GM23338 (cell line): ENCODE results near the gene TMEM190. TPM values are rescaled to one million over a fixed set of nuclear protein-coding genes. Genes with fewer than 3 reads are reported as not detected.
A peak's percentile ranks its signal among the peaks of the same experiment; 100 is the strongest.

ENCODE experiments used
- ATAC-seq: fragments of 200-7000 bp; cut with Tn5 transposase; 3 replicates; pipeline ENCODE4 v1.9.1; 2020
- DNase-seq: peaks from one replicate; pipeline ENCODE4 v3.0.0-alpha.2; 2015; ENCODE audit warnings: low spot score
- H2AFZ ChIP-seq: fragments of 200-600 bp; sonication (generic); 2 replicates; pipeline ENCODE4 v1.8.0; 2016; ENCODE audit warnings: antibody characterized with exemption, mild to moderate bottlenecking, moderate library complexity
- H3F3A ChIP-seq: fragments of 200-600 bp; sonication (generic); replicated peaks from 2 replicates; pipeline ENCODE4 v1.8.0; 2017; ENCODE audit warnings: antibody characterized with exemption, mixed run types, low read depth
- H3K27ac ChIP-seq: fragments of 200-600 bp; sonication (generic); 2 replicates; pipeline ENCODE4 v1.6.1; 2016; ENCODE audit warnings: low read depth
- H3K27me3 ChIP-seq: fragments of 200-600 bp; sonication (generic); 2 replicates; pipeline ENCODE4 v1.8.0; 2016; ENCODE audit warnings: mild to moderate bottlenecking, mixed run types, moderate library complexity; ENCODE audit not compliant: insufficient read depth
- H3K36me3 ChIP-seq: fragments of 200-600 bp; sonication (generic); 2 replicates; pipeline ENCODE4 v1.8.0; 2016; ENCODE audit warnings: mild to moderate bottlenecking; ENCODE audit not compliant: insufficient read depth
- H3K4me1 ChIP-seq: fragments of 200-600 bp; sonication (generic); 2 replicates; pipeline ENCODE4 v1.8.0; 2016; ENCODE audit warnings: mild to moderate bottlenecking, moderate library complexity; ENCODE audit not compliant: insufficient read depth
- H3K4me2 ChIP-seq: fragments of 200-600 bp; sonication (generic); 2 replicates; pipeline ENCODE4 v1.7.1; 2017; ENCODE audit warnings: mixed run types
- H3K4me3 ChIP-seq: fragments of 200-600 bp; sonication (generic); 2 replicates; pipeline ENCODE4 v1.6.1; 2016; ENCODE audit warnings: mixed run types
- H3K79me2 ChIP-seq: fragments of 200-600 bp; sonication (generic); replicated peaks from 2 replicates; pipeline ENCODE4 v1.8.0; 2017; ENCODE audit warnings: mild to moderate bottlenecking; ENCODE audit not compliant: insufficient read depth
- H3K9me2 ChIP-seq: fragments of 200-600 bp; sonication (generic); 2 replicates; pipeline ENCODE4 v1.8.0; 2017; ENCODE audit not compliant: insufficient read depth
- H4K20me1 ChIP-seq: fragments of 200-600 bp; sonication (generic); replicated peaks from 2 replicates; pipeline ENCODE4 v1.8.0; 2017; ENCODE audit warnings: mild to moderate bottlenecking; ENCODE audit not compliant: insufficient read depth
- H3K27ac Mint-ChIP-seq: 2 replicates; pipeline ENCODE4 v1.8.0; 2020; ENCODE audit warnings: inconsistent platforms, mild to moderate bottlenecking, moderate library complexity, mixed read lengths
- H3K27me3 Mint-ChIP-seq: 3 replicates; pipeline ENCODE4 v1.8.0; 2022; ENCODE audit warnings: low read depth, mild to moderate bottlenecking, moderate library complexity, mixed read lengths, inconsistent platforms; ENCODE audit not compliant: insufficient read depth, poor library complexity
- H3K36me3 Mint-ChIP-seq: 3 replicates; pipeline ENCODE4 v1.8.0; 2021; ENCODE audit warnings: low read depth, mild to moderate bottlenecking, inconsistent platforms, moderate library complexity, mixed read lengths
- H3K4me1 Mint-ChIP-seq: 3 replicates; pipeline ENCODE4 v1.8.0; 2020; ENCODE audit warnings: mild to moderate bottlenecking, inconsistent platforms, mixed read lengths
- H3K4me3 Mint-ChIP-seq: 3 replicates; pipeline ENCODE4 v1.8.0; 2021; ENCODE audit warnings: moderate library complexity, mild to moderate bottlenecking, inconsistent platforms, mixed read lengths
- H3K9me3 Mint-ChIP-seq: 3 replicates; pipeline ENCODE4 v1.8.0; 2020; ENCODE audit warnings: moderate library complexity, mild to moderate bottlenecking, inconsistent platforms, mixed read lengths
- CREB1 ChIP-seq: fragments of 250-450 bp; sonication (Bioruptor Pico); IDR thresholded peaks from 2 replicates; pipeline ENCODE4 v1.5.0; 2020; ENCODE audit warnings: low read depth, mild to moderate bottlenecking, moderate library complexity
- CTCF ChIP-seq, 2 experiments: fragments of 200-600 bp in 1 of 2; sonication (generic) in 1 of 2; conservative IDR thresholded peaks; 2 replicates each; pipeline versions ENCODE4 v1.5.1 to v1.6.1; 2016 to 2017; ENCODE audit warnings: antibody characterized with exemption in 2 of 2, low read depth in 2 of 2, mild to moderate bottlenecking in 2 of 2, moderate library complexity in 1 of 2
- ETS1 ChIP-seq: IDR thresholded peaks from 2 replicates; pipeline ENCODE4 v1.6.1; 2016; ENCODE audit warnings: antibody characterized with exemption
- EZH2 ChIP-seq: fragments of 200-600 bp; sonication (generic); IDR thresholded peaks from one replicate; pipeline ENCODE4 v1.8.0; 2017; ENCODE audit warnings: antibody characterized with exemption, mild to moderate bottlenecking, low read depth; ENCODE audit not compliant: unreplicated experiment
- EZH2phosphoT487 ChIP-seq: fragments of 200-600 bp; sonication (generic); IDR thresholded peaks from one replicate; pipeline ENCODE4 v1.8.1; 2018; ENCODE audit warnings: antibody characterized with exemption; ENCODE audit not compliant: unreplicated experiment
- NANOG ChIP-seq: IDR thresholded peaks from 2 replicates; pipeline ENCODE4 v1.6.1; 2016; ENCODE audit warnings: antibody characterized with exemption, borderline replicate concordance
- POLR2AphosphoS5 ChIP-seq: IDR thresholded peaks from 2 replicates; pipeline ENCODE4 v1.6.1; 2016; ENCODE audit warnings: antibody characterized with exemption, low read depth
- ZNF331 ChIP-seq: fragments of 250-450 bp; sonication (Bioruptor Pico); IDR thresholded peaks from 2 replicates; pipeline ENCODE4 v1.5.0; 2020; ENCODE audit warnings: low read depth, mild to moderate bottlenecking, moderate library complexity
- polyA plus RNA-seq: library from polyadenylated mRNA; unstranded; fragments of >200 nt; fragmentation: Nextera tagmentation; extraction: Ambion mirVana; gene quantifications from 2 replicates; pipeline ENCODE4 v1.2.1, GENCODE V29; 2016
- total RNA-seq: library from RNA; depleted of rRNA; stranded (reverse); fragments of >200 nt; shearing (Covaris generic); gene quantifications from 2 replicates; pipeline ENCODE4 v1.2.3, GENCODE V29; 2014
- TF ChIP-seq, protein P1 (sequence below): fragments of 250-450 bp; sonication (Bioruptor Pico); IDR thresholded peaks from 2 replicates; pipeline ENCODE4 v1.5.0; 2020; ENCODE audit warnings: mild to moderate bottlenecking, moderate library complexity

The TMEM190 gene
- total and polyA plus RNA-seq, 2 experiments from 2014 or later, result 4.8 TPM; not detected in 1

DNA sequence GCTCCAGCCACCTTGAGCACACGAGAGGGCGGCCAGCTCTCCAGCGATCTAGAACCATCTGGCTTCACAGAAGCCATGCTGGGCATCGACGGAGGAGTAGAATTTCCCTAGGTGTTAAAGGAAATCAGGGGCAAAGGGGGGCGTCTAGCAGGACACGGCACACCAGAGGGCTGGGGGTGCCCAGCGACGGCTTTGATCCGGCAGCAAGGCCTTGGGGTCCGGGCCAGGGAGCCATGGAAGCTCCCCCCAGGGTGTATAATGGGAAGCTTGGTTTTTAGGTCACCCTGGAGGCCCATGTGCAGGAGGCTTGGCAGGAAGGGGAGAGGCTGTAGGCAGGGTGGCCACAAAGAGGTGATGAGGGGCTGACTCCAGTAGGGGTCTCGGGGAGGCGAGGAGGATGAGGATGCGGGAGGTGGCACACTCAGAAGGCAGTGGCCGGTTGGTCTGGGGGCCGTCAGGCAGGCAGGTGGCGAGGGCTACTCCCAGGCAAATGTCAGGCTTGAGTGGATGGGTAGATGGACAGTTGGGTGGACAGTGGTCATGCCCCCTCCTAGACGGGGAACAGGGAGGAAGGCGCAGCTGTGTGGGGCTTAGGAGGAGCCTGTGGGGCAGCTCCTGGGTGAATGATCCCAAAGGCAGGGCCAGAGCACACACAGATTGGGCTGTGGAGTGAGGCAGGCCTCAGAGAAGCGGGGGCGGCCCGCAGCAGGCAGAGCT, 31.4 kb upstream of the TMEM190 start:
- no peak overlapping the region for H3K4me3 ChIP-seq
- TF ChIP-seq CREB1 (no peak), EZH2 (no peak), ETS1 (no peak), NANOG (no peak), EZH2phosphoT487 (no peak), CTCF (conservative IDR thresholded peaks at IDR 0.05; ENCODE audit: low read depth in 2 of 2) (no peak), POLR2AphosphoS5 (no peak), ZNF331 (no peak)
- TF ChIP-seq, protein P1, sequence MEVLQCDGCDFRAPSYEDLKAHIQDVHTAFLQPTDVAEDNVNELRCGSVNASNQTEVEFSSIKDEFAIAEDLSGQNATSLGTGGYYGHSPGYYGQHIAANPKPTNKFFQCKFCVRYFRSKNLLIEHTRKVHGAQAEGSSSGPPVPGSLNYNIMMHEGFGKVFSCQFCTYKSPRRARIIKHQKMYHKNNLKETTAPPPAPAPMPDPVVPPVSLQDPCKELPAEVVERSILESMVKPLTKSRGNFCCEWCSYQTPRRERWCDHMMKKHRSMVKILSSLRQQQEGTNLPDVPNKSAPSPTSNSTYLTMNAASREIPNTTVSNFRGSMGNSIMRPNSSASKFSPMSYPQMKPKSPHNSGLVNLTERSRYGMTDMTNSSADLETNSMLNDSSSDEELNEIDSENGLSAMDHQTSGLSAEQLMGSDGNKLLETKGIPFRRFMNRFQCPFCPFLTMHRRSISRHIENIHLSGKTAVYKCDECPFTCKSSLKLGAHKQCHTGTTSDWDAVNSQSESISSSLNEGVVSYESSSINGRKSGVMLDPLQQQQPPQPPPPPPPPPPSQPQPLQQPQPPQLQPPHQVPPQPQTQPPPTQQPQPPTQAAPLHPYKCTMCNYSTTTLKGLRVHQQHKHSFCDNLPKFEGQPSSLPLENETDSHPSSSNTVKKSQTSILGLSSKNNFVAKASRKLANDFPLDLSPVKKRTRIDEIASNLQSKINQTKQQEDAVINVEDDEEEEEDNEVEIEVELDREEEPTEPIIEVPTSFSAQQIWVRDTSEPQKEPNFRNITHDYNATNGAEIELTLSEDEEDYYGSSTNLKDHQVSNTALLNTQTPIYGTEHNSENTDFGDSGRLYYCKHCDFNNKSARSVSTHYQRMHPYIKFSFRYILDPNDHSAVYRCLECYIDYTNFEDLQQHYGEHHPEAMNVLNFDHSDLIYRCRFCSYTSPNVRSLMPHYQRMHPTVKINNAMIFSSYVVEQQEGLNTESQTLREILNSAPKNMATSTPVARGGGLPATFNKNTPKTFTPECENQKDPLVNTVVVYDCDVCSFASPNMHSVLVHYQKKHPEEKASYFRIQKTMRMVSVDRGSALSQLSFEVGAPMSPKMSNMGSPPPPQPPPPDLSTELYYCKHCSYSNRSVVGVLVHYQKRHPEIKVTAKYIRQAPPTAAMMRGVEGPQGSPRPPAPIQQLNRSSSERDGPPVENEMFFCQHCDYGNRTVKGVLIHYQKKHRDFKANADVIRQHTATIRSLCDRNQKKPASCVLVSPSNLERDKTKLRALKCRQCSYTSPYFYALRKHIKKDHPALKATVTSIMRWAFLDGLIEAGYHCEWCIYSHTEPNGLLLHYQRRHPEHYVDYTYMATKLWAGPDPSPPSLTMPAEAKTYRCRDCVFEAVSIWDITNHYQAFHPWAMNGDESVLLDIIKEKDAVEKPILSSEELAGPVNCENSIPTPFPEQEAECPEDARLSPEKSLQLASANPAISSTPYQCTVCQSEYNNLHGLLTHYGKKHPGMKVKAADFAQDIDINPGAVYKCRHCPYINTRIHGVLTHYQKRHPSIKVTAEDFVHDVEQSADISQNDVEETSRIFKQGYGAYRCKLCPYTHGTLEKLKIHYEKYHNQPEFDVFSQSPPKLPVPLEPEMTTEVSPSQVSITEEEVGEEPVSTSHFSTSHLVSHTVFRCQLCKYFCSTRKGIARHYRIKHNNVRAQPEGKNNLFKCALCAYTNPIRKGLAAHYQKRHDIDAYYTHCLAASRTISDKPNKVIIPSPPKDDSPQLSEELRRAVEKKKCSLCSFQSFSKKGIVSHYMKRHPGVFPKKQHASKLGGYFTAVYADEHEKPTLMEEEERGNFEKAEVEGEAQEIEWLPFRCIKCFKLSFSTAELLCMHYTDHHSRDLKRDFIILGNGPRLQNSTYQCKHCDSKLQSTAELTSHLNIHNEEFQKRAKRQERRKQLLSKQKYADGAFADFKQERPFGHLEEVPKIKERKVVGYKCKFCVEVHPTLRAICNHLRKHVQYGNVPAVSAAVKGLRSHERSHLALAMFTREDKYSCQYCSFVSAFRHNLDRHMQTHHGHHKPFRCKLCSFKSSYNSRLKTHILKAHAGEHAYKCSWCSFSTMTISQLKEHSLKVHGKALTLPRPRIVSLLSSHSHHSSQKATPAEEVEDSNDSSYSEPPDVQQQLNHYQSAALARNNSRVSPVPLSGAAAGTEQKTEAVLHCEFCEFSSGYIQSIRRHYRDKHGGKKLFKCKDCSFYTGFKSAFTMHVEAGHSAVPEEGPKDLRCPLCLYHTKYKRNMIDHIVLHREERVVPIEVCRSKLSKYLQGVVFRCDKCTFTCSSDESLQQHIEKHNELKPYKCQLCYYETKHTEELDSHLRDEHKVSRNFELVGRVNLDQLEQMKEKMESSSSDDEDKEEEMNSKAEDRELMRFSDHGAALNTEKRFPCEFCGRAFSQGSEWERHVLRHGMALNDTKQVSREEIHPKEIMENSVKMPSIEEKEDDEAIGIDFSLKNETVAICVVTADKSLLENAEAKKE (CRISPR knock-in tag), result no peak
- peak overlapping the region; percentile 48; the same call in 1 of the 2 replicates for H3K27ac Mint-ChIP-seq
- H3K27me3 Mint-ChIP-seq, result peaks cover 21% of the 10 kb centered on the region
- peaks cover 39% of the 10 kb centered on the region for H3K36me3 Mint-ChIP-seq
- no peaks in the 10 kb centered on the region for H3K27me3 ChIP-seq
- no peak overlapping the region for H2AFZ ChIP-seq
- no peak overlapping the region for H3K4me3 Mint-ChIP-seq
- peaks cover 38% of the 10 kb centered on the region for H3K4me1 Mint-ChIP-seq
- H3F3A ChIP-seq, result peaks cover 17% of the 10 kb centered on the region
- H4K20me1 ChIP-seq, result 0 out of 2 replicates have a peak, but pooled peaks cover 3% of the 10 kb centered on the region
- H3K9me2 ChIP-seq, result no peaks in the 10 kb centered on the region
- H3K36me3 ChIP-seq, result no peaks in the 10 kb centered on the region; the same call in 1 of the 2 replicates
- no peak overlapping the region for H3K4me2 ChIP-seq
- DNase-seq, result no peak
- H3K4me1 ChIP-seq, result peaks cover 35% of the 10 kb centered on the region
- H3K79me2 ChIP-seq, result no peaks in the 10 kb centered on the region
- no peaks in the 10 kb centered on the region for H3K9me3 Mint-ChIP-seq
- H3K27ac ChIP-seq, result no peak overlapping the region
- no peak for ATAC-seq
